Stimulated activated CD4-positive, alpha-beta T cell treated with anti-CD3 and anti-CD28 coated beads, TNF-alpha, amount 100 ng/mL, for 1 hour (primary cell): Measurements from ENCODE around the gene KRT79.
"Not testable (repeated sequence)": the region's sequence is repeated elsewhere in the genome, so short reads cannot be mapped to it uniquely, and the experiment has no call there.

ENCODE experiments used
- DNase-seq, 3 donors: peaks; one replicate each; pipeline ENCODE4 v3.0.0-alpha.2; 2020; ENCODE audit warnings: low read depth in 3 of 3, low spot score in 1 of 3

Gene KRT79

DNA sequence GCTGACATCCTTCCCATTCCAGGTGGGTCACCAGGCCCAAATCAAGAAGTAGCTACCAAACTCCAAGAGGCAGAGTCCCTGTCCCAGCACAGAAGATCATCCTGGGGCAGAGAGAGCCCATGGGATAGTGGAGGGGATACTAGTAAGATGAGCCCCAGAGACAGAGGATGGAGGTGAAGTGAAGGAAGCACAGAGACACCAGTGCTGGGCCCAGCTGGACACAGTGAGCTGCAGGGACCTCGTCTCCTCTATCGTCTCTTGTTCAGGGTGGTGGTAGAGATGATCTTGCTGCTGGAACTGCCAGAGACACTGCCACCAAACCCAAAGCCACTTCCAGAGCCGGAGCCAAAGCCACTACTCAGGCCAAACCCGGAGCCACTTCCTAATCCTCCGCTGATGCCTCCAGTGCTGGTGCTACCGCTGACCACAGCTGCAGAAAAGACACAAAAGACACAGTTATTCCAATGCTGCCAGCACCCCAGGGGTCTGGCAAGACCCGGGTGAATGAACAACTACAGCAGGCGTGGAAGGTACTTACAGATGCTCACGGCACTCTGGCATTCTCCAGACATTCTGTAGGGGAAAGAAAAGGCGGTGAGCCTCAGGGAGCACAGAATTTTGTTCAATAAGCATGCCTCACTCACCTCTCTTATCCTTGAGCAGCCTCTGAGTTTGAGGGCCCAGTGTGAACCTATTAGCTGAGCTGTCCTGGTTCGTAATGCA lies 27.1 kb downstream of the KRT79 start:
- DNase-seq: no peak

DNA sequence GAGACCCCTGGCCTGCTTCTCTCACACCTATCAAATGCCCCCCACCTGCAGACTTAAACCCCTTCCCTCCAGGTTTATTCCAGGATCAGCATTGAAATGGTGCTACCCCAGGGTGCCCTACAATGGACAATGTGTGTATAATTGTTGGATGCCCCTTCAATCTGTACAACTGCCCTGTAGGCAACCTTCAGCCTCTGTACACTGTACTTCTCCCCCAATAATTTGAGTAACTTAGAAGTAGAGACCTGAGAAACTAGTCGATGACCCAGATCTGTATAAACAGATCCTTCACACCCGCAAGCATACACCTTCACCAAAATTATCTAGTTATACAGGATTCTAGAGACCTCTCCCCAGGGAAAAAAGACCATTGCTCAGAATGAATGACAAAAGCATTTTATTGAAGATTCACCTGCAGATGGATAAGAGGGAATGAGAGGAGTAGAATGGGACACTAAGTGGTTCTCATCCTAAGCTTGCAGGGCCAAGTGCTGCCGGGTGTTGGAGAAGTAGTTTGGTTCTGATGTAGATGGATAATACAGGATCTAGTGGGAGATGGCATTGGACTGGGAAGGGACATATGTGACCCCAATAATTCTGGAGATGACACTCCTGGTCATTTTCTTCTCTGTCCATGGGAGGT lies 27.8 kb downstream of the KRT79 start:
- no peak for DNase-seq

DNA sequence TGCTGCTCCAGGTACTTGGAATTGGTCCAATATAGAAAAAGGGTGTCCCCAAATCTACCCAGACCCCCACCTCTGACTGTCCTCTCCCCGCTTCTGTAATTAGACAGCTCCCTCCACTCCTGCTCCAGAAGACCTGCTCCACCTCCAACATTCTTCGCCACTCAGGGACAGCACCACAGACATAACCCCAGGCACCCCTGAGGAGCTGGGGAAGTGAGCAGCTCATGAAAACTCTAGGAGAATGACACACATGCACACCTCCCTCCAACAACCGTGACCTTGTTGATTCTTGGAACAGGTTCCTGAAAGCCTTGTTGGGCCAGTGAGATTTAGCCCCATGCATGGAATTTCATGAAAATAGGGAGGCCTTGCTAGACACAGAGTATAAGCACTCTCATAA lies 28.4 kb downstream of the KRT79 start:
- no peak for DNase-seq

DNA sequence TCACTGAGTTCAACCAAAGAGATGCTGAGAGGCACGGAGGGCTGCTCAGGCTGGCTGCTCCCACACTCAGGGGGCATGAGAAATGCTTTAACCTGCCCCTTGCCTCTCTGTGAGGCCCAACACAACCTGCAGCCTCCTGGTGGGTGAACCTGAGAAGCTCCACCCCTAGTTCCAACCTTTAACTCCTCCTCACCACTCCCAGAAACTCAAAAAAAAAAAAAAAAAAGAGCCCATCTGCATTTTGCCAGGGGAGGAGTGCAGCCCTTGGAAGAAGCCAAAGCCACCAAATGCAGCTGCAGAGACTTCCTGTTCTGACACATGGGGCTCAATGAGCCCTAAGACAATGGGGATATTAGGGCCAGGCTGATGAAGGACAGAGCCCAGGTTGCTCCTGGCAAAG lies 29.1 kb downstream of the KRT79 start:
- DNase-seq: no peak

DNA sequence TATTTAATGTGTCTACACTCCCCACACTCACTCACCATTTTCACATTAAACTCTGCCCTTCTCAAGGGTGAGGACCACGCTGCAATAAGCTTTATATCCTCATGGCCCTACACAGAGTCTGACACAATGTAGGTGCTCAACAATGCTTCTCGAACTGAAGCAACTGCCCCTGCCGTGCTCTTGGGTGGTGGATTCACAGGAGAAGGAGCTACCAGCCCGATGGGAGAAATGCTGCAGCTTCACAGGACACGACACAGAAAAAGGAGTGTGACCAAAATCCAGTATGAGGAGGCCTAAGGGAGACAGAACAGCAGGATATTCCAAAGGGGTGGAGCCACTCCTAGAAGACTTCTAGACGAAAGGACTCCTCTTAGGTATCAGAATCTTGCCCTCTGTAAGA lies 31.7 kb downstream of the KRT79 start:
- no peak for DNase-seq

- no peak for DNase-seq
Observed at GRCh38 chr12:52801773-52802172, 32.3 kb downstream of the KRT79 start.

DNA sequence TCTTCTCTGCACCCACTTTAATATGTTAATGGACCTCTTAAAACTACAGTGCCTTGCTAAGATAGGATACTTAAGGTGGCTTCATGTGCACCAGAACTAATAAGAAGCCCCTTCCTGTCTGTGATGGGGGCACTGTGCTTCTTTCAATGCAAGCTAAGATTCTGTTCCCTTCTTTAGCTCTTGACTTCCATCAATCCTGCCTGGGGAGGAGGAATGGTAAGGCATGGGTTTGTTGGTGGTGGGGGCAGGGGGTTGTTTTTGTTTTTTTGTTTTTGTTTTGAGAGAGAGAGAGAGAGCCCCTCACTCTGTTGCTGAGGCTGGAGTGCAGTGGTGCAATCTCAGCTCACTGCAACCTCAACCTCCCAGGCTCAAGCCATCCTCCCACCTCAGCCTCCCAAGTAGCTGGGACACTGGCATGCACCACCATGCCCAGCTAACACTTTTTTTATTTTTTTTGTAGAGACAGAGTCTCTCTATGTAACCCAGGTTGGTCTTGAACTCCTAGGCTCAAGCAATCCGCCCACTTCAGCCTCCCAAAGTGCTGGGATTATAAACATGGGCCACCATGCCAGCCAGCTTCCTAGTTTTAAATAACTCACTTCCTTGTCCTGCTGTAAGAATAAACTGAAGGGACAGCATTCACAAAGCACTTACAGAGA lies 33.7 kb downstream of the KRT79 start:
- no peak for DNase-seq

GRCh38 chr12:52799505-52800211 lies 34.5 kb downstream of the KRT79 start:
- DNase-seq: no peak

GRCh38 chr12:52798671-52799504 lies 35.2 kb downstream of the KRT79 start:
- no peak for DNase-seq

DNA sequence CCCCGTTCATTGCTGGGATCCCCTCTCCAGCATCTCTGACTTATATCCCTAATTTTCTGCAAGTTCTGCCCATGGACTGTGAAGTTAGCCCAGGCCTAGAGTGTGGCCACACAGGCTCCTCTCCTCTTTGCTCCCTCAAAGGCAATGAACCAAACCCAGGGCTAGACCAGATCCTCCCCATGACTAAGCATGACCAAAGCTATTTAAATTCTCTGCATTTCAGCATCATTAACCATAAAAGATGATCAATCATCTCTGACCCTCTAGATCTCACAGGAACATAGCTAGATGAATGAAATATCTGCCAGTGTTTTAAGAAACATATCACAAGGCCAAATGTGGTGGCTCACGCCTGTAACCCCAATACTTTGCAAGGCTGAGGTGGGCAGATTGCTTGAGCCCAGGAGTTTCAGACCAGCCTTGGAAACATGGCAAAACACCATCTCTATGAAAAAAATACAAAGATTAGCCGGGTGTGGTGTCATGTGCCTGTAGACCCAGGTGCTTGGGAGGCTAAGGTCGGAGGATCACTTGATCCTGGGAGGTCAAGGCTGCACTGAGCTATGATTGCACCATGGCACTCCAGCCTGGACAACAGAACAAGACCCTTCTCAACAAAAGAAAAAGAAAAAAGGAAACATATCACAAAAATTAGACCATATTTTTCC lies 36.0 kb downstream of the KRT79 start:
- DNase-seq: no peak

DNA sequence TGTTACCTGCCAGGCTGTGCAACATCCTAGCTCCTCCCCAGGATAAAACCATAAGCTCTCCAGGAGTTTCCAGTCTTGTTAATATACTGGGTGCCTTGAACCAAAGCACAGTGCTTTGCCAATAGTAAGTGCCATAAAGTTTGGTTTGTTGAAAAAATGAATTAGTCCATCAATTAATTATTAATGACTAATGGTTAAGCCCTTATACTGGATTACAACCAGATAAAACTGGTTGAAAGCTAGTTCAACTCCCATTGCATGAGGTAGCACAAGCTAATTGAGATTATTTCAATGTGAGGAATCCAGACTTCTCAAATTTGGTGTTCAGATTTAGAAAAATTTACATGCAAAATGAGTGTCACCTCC lies 36.6 kb downstream of the KRT79 start:
- no peak for DNase-seq

DNA sequence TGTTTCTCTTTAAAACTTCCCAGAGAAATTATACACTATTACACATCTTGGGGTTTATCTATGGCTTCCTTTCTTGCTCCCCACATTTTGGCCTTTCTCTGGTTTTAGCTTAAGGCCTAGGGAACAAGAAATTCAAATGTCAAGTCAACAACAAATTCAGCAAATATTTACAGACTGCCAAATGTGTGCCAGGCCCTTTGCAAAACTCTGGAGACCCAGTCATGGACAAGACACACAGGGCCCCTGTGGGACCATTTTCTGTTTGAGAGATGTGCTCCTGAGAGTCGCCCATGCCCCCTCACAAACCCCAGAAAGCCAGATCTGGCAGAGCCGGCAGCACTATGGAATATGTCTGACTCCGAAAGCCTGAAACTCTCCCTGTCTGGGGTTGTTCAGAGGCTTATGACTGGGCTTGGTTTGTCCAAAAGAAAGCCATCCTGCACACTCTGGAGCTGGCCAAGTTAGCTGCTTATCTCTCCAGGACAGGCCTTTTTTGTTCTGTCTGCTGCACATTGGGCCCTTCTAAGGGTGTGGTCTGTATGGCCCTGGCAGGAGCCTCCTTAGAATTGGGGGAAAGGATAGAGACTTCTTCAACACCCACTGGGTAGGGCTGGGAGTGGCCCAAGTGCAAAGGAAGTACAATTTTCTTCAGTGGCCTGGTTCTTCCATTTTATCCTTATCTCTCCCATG lies 37.1 kb downstream of the KRT79 start:
- no peak for DNase-seq

DNA sequence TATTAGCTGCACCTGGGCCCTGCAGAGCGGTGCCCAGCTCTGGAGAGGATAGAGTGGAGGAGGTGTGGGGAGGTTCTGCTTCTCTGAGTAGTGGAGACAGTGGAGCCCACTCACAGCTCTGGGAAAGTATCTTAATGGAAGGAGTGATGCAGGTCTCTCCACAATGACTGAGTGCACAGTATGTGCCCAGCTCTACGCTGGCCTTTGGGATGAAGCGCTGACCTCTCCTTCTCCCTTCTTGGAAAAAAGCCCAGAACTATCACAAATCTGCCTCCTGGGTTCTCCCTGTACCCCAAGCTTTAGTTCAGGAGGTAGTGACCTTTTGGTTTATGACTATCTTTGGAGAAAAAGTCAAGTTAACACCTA lies 37.7 kb downstream of the KRT79 start:
- DNase-seq: no peak

- DNase-seq: no peak
Observed at GRCh38 chr12:52795694-52796428, 38.2 kb downstream of the KRT79 start, which contains the start of gene KRT3. Gene KRT3, minus strand, starts transcription at chr12:52796117. Its CDS starts 75 bp downstream, at chr12:52796042.

- not testable (repeated sequence) for DNase-seq
Observed at GRCh38 chr12:52795332-52795674, 38.8 kb downstream of the KRT79 start.

DNA sequence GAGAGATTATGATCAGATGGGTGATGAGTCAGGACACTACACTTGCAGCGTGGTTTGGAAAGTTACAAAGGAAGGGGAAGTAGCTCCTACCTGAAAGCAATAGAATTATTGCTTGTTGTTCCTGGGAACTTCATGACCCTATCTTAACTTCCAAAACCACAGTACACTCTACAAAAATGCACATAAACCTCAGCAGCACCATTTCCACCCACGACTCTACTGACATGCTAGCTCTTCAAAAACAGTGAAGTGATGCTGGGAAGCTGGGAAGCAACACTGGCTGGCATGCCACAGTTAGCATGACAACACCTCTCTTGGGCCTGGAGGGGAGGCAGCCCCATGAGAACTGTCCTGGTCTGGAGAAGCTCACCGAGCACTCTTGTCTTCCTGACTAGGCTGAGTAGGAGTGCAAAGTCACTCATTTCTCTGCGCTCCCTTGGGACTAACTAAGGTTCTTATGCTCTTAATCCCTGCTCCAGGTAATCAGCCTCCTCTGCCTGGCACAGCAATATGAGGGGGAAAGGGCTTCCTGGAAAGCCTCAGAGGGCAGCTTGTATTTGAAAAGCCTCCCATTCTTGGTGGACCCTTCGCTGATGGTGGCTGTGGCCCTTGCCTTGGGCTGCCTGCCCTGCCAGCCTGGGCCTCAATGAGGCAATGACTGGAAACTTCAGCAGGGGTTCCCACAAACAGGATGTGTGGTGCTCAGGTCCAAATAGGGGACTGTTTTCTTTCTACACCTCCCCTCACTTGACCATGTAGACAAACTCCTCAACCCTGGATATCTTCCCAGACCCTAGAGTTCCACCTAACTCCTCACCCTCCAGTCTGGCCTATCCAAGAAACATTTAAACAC lies 39.4 kb downstream of the KRT79 start:
- no peak for DNase-seq

- DNase-seq: no peak
Observed at GRCh38 chr12:52792185-52793029, 41.7 kb downstream of the KRT79 start.
